Measurements from ENCODE around the gene STAC2. TPM values are rescaled to one million over a fixed set of nuclear protein-coding genes. Genes with fewer than 3 reads are reported as not detected.

STAC2 gene
- total and polyA plus RNA-seq, 2 of the 13 experiments (the other 11 are each of a cell fraction or from before 2014, with no cell fraction given): not detected

DNA sequence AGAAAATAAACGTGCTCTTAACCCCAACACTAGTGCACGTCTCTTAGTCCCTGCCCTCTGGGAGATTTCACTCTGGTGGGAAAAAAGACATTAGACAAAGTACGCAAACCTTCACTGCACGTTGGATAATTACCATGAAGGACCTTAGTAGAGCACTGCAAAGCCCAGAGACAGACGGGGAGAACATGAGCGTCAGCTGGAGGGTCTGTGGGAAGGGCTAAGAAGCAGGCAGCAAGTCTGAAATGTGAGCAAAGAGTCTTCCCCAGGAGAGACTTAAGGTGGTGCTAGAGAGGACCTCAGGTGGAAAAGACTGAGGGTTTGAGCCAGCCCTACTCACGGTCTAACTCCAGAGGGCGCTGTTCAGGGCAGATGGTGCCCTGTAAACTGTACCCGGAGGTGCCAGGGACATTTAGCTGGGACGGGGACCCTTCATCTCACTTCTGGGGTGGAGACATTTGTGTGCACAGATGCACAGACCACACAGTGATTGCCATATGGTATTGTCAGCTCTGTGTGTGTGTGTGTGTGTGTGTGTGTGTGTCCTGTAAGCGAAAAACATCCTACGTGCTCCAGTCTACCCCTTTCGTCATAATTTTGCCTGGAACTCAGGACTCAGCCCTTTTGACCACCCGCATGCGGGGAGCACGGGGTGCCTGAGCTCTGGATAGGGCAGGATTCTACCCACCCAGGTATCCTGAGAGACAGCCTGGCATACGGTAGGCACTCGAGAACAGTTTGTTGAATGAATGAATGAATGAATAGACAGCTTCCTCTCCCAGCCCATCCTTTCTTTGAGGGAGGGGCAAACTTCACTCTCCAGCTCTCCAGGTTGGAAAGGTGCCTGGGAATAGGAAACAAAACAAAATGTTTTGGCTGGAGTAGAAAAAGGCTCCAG lies 10.1 kb upstream of the STAC2 start (continued):
- TF ChIP-seq XRCC5 (optimal IDR thresholded peaks at IDR 0.05; ENCODE audit: low read length) (peak; percentile 96), ZNF18 (CRISPR knock-in tag; IDR thresholded peaks at IDR 0.05; ENCODE audit: insufficient replicate concordance) (no peak), SYNCRIP (IDR thresholded peaks at IDR 0.05; ENCODE audit: insufficient read depth, low read depth, low read length) (no peak), FOXA1 (IDR thresholded peaks at IDR 0.05) (no peak), FOXA1 (CRISPR knock-in tag; IDR thresholded peaks at IDR 0.05) (no peak), ZNF570 (CRISPR knock-in tag; IDR thresholded peaks at IDR 0.05; ENCODE audit: borderline replicate concordance) (0 out of 2 replicates have a peak, but pooled peaks have one; percentile 41), SAP130 (CRISPR knock-in tag; IDR thresholded peaks at IDR 0.05; ENCODE audit: low read depth) (0 out of 2 replicates have a peak, but pooled peaks have one; percentile 18), MAZ (IDR thresholded peaks at IDR 0.05; ENCODE audit: borderline replicate concordance, low read depth, low read length) (no peak), MAZ (CRISPR knock-in tag; IDR thresholded peaks at IDR 0.05; ENCODE audit: low read depth) (no peak), RBM39 (IDR thresholded peaks at IDR 0.05; ENCODE audit: low read depth, low read length, poor library complexity, severe bottlenecking) (no peak)
- TF ChIP-seq, protein P1, sequence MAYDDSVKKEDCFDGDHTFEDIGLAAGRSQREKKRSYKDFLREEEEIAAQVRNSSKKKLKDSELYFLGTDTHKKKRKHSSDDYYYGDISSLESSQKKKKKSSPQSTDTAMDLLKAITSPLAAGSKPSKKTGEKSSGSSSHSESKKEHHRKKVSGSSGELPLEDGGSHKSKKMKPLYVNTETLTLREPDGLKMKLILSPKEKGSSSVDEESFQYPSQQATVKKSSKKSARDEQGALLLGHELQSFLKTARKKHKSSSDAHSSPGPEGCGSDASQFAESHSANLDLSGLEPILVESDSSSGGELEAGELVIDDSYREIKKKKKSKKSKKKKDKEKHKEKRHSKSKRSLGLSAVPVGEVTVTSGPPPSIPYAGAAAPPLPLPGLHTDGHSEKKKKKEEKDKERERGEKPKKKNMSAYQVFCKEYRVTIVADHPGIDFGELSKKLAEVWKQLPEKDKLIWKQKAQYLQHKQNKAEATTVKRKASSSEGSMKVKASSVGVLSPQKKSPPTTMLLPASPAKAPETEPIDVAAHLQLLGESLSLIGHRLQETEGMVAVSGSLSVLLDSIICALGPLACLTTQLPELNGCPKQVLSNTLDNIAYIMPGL (CRISPR knock-in tag; IDR thresholded peaks at IDR 0.05; ENCODE audit: borderline replicate concordance in 1 of 2, low read depth in 1 of 2): peak; percentile 63; a peak in 3 of 4 replicates
